ENCODE measurements around the gene ETF1. TPM values are rescaled to one million over a fixed set of nuclear protein-coding genes. Genes with fewer than 3 reads are reported as not detected.

Gene ETF1
- polyA plus RNA-seq, 3 donors = 34.8 to 71.4 (median 61.6) TPM

GRCh38 chr5:138577452-138577851 is 34.4 kb upstream of the ETF1 start:
- Mint-ChIP-seq H3K9me3 (peaks cover 0 to 3% (median 0%) of the 10 kb centered on the region in 7 donors), H3K27me3 (ENCODE audit: low read depth in 3 of 3) (no peaks in the 10 kb centered on the region), H3K4me3 (no peak overlapping the region), H3K4me1 (peaks cover 17% of the 10 kb centered on the region), H3K36me3 (peaks cover 12 to 13% of the 10 kb centered on the region in 2 donors), H3K27ac (peak overlapping the region in 1 of 7 donors; percentile 41)
- Histone ChIP-seq H2AFZ (ENCODE audit: insufficient read depth, low read depth, low read length, poor library complexity, severe bottlenecking) (peak overlapping the region; percentile 48), H4K20me1 (ENCODE audit: insufficient read depth, low read length) (peaks cover 13% of the 10 kb centered on the region), H3K9ac (ENCODE audit: insufficient read depth, low read length, poor library complexity, severe bottlenecking) (no peak overlapping the region), H3K4me2 (replicated peaks; ENCODE audit: extremely low read depth, low read length, poor library complexity, severe bottlenecking) (no peak overlapping the region), H3K27me3 (ENCODE audit: control insufficient read depth in 2 of 2, insufficient read depth in 2 of 2, low read length in 2 of 2) (no peaks in the 10 kb centered on the region), H3K27ac (ENCODE audit: low read depth in 1 of 2, low read length in 2 of 2) (no peak overlapping the region), H3K4me1 (ENCODE audit: control insufficient read depth in 1 of 2, insufficient read depth in 2 of 2, low read length in 2 of 2) (peaks cover 15 to 19% of the 10 kb centered on the region in 2 donors), H3K79me2 (ENCODE audit: insufficient read depth, low read length) (peaks cover 27% of the 10 kb centered on the region), H3K36me3 (replicated peaks in 1 of 2; ENCODE audit: control insufficient read depth in 1 of 2, insufficient read depth in 2 of 2, low read length in 2 of 2) (peaks cover 10 to 13% of the 10 kb centered on the region in 2 donors), H3K4me3 (replicated peaks in 1 of 3; ENCODE audit: low read depth in 2 of 3, low read length in 3 of 3) (no peak overlapping the region), H3K9me3 (replicated peaks in 1 of 2; ENCODE audit: control insufficient read depth in 1 of 2, insufficient read depth in 1 of 2, low read length in 2 of 2) (no peaks in the 10 kb centered on the region)
- no peak for DNase-seq
- WGBS (ENCODE audit: insufficient coverage) = 98% methylated on average over 11 of the region's 17 CpGs
- TF ChIP-seq CTCF (IDR thresholded peaks at IDR 0.05) = no peak
- intact Hi-C loops (cut with micrococcal nuclease) = loop anchor here in 1 of 2 donors (5.0 to 10.0 kb wide), 3 partner anchors 687 to 765 kb away; partner anchors contain the start of genes MATR3 and PAIP2

GRCh38 chr5:138575194-138576015 is 32.4 kb upstream of the ETF1 start, which contains the start of gene HSPA9:
Gene HSPA9 (minus strand): TSS chr5:138575401. CDS start chr5:138575318, 83 bp downstream.
- H3K9me3 ChIP-seq (replicated peaks in 1 of 2; ENCODE audit: control insufficient read depth in 1 of 2, insufficient read depth in 1 of 2, low read length in 2 of 2) = no peaks in the 10 kb centered on the region
- H3K27ac ChIP-seq (ENCODE audit: low read depth in 1 of 2, low read length in 2 of 2) = peak within 1 kb of the TSS; percentile 97 to 99
- peak; percentile 99 to 100 (median 99) for DNase-seq
- intact Hi-C loops (cut with micrococcal nuclease) = loop anchor here (2.0 to 10.0 kb wide), 4 partner anchors 33 to 767 kb away; partner anchors contain the start of genes ETF1 (in 2 of the 2), MATR3 (in 1 of the 2) and PAIP2 (in 1 of the 2)
- H3K4me1 ChIP-seq (ENCODE audit: control insufficient read depth in 1 of 2, insufficient read depth in 2 of 2, low read length in 2 of 2) = peaks cover 15 to 19% of the 10 kb centered on the region in 2 donors
- H3K4me2 ChIP-seq (replicated peaks; ENCODE audit: extremely low read depth, low read length, poor library complexity, severe bottlenecking) = peak within 1 kb of the TSS; percentile 86
- Mint-ChIP-seq H3K4me1 (peaks cover 17% of the 10 kb centered on the region), H3K36me3 (peaks cover 28 to 34% of the 10 kb centered on the region in 2 donors), H3K4me3 (peak within 1 kb of the TSS; percentile 89 to 94), H3K27ac (peak within 1 kb of the TSS; percentile 99 to 100 (median 100)), H3K27me3 (ENCODE audit: low read depth in 3 of 3) (no peaks in the 10 kb centered on the region), H3K9me3 (peaks cover 0 to 3% (median 0%) of the 10 kb centered on the region in 7 donors)
- peak within 1 kb of the TSS; percentile 96 for H3K9ac ChIP-seq (ENCODE audit: insufficient read depth, low read length, poor library complexity, severe bottlenecking)
- WGBS (ENCODE audit: insufficient coverage) = under 1% methylated on average over 73 of the region's 73 CpGs
- H2AFZ ChIP-seq (ENCODE audit: insufficient read depth, low read depth, low read length, poor library complexity, severe bottlenecking) = peak within 1 kb of the TSS; percentile 82
- no peak for TF ChIP-seq CTCF (IDR thresholded peaks at IDR 0.05)
- H3K79me2 ChIP-seq (ENCODE audit: insufficient read depth, low read length) = peaks cover 40% of the 10 kb centered on the region
- H4K20me1 ChIP-seq (ENCODE audit: insufficient read depth, low read length) = peaks cover 22% of the 10 kb centered on the region
- H3K36me3 ChIP-seq (replicated peaks in 1 of 2; ENCODE audit: control insufficient read depth in 1 of 2, insufficient read depth in 2 of 2, low read length in 2 of 2) = peaks cover 29 to 33% of the 10 kb centered on the region in 2 donors
- peak within 1 kb of the TSS; percentile 89 to 95 (median 94) for H3K4me3 ChIP-seq (replicated peaks in 1 of 3; ENCODE audit: low read depth in 2 of 3, low read length in 3 of 3)
- H3K27me3 ChIP-seq (ENCODE audit: control insufficient read depth in 2 of 2, insufficient read depth in 2 of 2, low read length in 2 of 2) = no peaks in the 10 kb centered on the region
